Fibroblast of skin of back (primary cell): ENCODE results near the gene IMMP2L.
A peak's percentile ranks its signal among the peaks of the same experiment; 100 is the strongest.

ENCODE experiments used
- DNase-seq: peaks from one replicate; pipeline ENCODE4 v3.0.0-alpha.2; 2013

Gene IMMP2L

GRCh38 chr7:111147708-111148533, 414.4 kb downstream of the IMMP2L start:
- DNase-seq, result no peak

- peak; percentile 52 for DNase-seq
Observed at GRCh38 chr7:111146136-111146535, 416.2 kb downstream of the IMMP2L start.

- DNase-seq, result no peak
Observed at GRCh38 chr7:111145472-111145871, 416.8 kb downstream of the IMMP2L start.

GRCh38 chr7:111140091-111140865, 422.0 kb downstream of the IMMP2L start:
- DNase-seq, result no peak

- DNase-seq, result no peak
Observed at GRCh38 chr7:111138586-111138985, 423.7 kb downstream of the IMMP2L start.

GRCh38 chr7:111138193-111138569, 424.1 kb downstream of the IMMP2L start:
- DNase-seq, result peak; percentile 93

- DNase-seq, result peak; percentile 53
Observed at GRCh38 chr7:111137296-111138192, 424.7 kb downstream of the IMMP2L start.

- peak; percentile 16 for DNase-seq
Observed at GRCh38 chr7:111132833-111133232, 429.5 kb downstream of the IMMP2L start.

- DNase-seq, result no peak
Observed at GRCh38 chr7:111129435-111129834, 432.9 kb downstream of the IMMP2L start.

GRCh38 chr7:111126987-111127386, 435.3 kb downstream of the IMMP2L start:
- peak; percentile 42 for DNase-seq

GRCh38 chr7:111115966-111116365, 446.3 kb downstream of the IMMP2L start:
- DNase-seq, result no peak

GRCh38 chr7:111113263-111114017, 448.9 kb downstream of the IMMP2L start:
- DNase-seq, result peak; percentile 75

GRCh38 chr7:111112439-111112838, 449.9 kb downstream of the IMMP2L start:
- peak; percentile 74 for DNase-seq

GRCh38 chr7:111108496-111108895, 453.8 kb downstream of the IMMP2L start:
- DNase-seq, result peak; percentile 27

- DNase-seq, result no peak
Observed at GRCh38 chr7:111108000-111108399, 454.3 kb downstream of the IMMP2L start.

GRCh38 chr7:111107579-111107978, 454.7 kb downstream of the IMMP2L start:
- no peak for DNase-seq

GRCh38 chr7:111105269-111105668, 457.0 kb downstream of the IMMP2L start:
- DNase-seq, result no peak

- DNase-seq, result no peak
Observed at GRCh38 chr7:111104710-111105109, 457.6 kb downstream of the IMMP2L start.

- no peak for DNase-seq
Observed at GRCh38 chr7:111103678-111104274, 458.5 kb downstream of the IMMP2L start.

GRCh38 chr7:111103136-111103535, 459.2 kb downstream of the IMMP2L start:
- no peak for DNase-seq

GRCh38 chr7:111101856-111102646, 460.2 kb downstream of the IMMP2L start:
- no peak for DNase-seq
